ENCODE measurements around the gene ZBED1. TPM values are rescaled to one million over a fixed set of nuclear protein-coding genes. Genes with fewer than 3 reads are reported as not detected.
"Not testable (repeated sequence)": the region's sequence is repeated elsewhere in the genome, so short reads cannot be mapped to it uniquely, and the experiment has no call there.

The ZBED1 gene
- total RNA-seq, 4 donors from 2014 or later, result 15.6 to 39.2 (median 22.1) TPM

- Histone ChIP-seq H3K4me3 (no peak overlapping the region), H3K27me3 (no peaks in the 10 kb centered on the region), H3K4me1 (no peaks in the 10 kb centered on the region), H3K27ac (peak overlapping the region; percentile 81 to 88), H3K36me3 (no peaks in the 10 kb centered on the region), H3K9me3 (no peaks in the 10 kb centered on the region)
- no peak for TF ChIP-seq POLR2A (IDR thresholded peaks at IDR 0.05)
- TF ChIP-seq CTCF (IDR thresholded peaks at IDR 0.05), result no peak
- intact Hi-C loops (cut with DNase I; ENCODE audit: low total_unique reads), result no loop called here
- no peak for DNase-seq
Measured at GRCh38 chrX:2483398-2484060, 17.2 kb downstream of the ZBED1 start.

GRCh38 chrX:2481597-2481996, 19.2 kb downstream of the ZBED1 start:
- H3K9me3 ChIP-seq; intact Hi-C loops (cut with DNase I; ENCODE audit: low total_unique reads); H3K27me3 ChIP-seq; DNase-seq; H3K36me3 ChIP-seq; H3K27ac ChIP-seq; H3K4me1 ChIP-seq; H3K4me3 ChIP-seq: not testable (repeated sequence)

- H3K4me3 ChIP-seq; H3K27ac ChIP-seq; H3K9me3 ChIP-seq; DNase-seq; intact Hi-C loops (cut with DNase I; ENCODE audit: low total_unique reads); H3K36me3 ChIP-seq; H3K27me3 ChIP-seq; H3K4me1 ChIP-seq: not testable (repeated sequence)
Measured at GRCh38 chrX:2479982-2480381, 20.8 kb downstream of the ZBED1 start.

- no peak for DNase-seq
- TF ChIP-seq POLR2A (IDR thresholded peaks at IDR 0.05), result no peak
- no peak for TF ChIP-seq CTCF (IDR thresholded peaks at IDR 0.05)
- intact Hi-C loops (cut with DNase I; ENCODE audit: low total_unique reads), result no loop called here
Measured at GRCh38 chrX:2479420-2479780, 21.4 kb downstream of the ZBED1 start.

GRCh38 chrX:2478546-2479419, 22.0 kb downstream of the ZBED1 start:
- intact Hi-C loops (cut with DNase I; ENCODE audit: low total_unique reads), result no loop called here
- no peak for TF ChIP-seq CTCF (IDR thresholded peaks at IDR 0.05)
- TF ChIP-seq POLR2A (IDR thresholded peaks at IDR 0.05), result no peak
- Histone ChIP-seq H3K4me1 (no peaks in the 10 kb centered on the region), H3K36me3 (no peaks in the 10 kb centered on the region), H3K27ac (no peak overlapping the region), H3K27me3 (no peaks in the 10 kb centered on the region), H3K4me3 (no peak overlapping the region), H3K9me3 (no peaks in the 10 kb centered on the region)
- no peak for DNase-seq

More at GRCh38 chrX:2479420-2479780, 21.4 kb downstream of the ZBED1 start:
- Histone ChIP-seq H3K27ac (no peak overlapping the region), H3K4me1 (no peaks in the 10 kb centered on the region), H3K9me3 (no peaks in the 10 kb centered on the region), H3K27me3 (no peaks in the 10 kb centered on the region), H3K4me3 (no peak overlapping the region), H3K36me3 (no peaks in the 10 kb centered on the region)

- H3K9me3 ChIP-seq; H3K4me3 ChIP-seq; H3K27me3 ChIP-seq; H3K36me3 ChIP-seq; H3K27ac ChIP-seq; intact Hi-C loops (cut with DNase I; ENCODE audit: low total_unique reads); H3K4me1 ChIP-seq; DNase-seq: not testable (repeated sequence)
Measured at GRCh38 chrX:2477313-2477712, 23.5 kb downstream of the ZBED1 start.
